A673 (cell line): ENCODE data around the gene TMEM235. TPM values are rescaled to one million over a fixed set of nuclear protein-coding genes. Genes with fewer than 3 reads are reported as not detected.

ENCODE experiments used
- BruUV-seq: library from RNA; stranded (reverse); fragments of 400-500 nt; replicated peaks from 2 replicates; lab custom pipeline; 2021; lab: Mats Ljungman, UMichigan
- CTCF ChIA-PET: fragments of 300-600 bp; sonication (Branson Sonifier 250); formaldehyde crosslinking; loops from one replicate; lab custom pipeline; 2022; ENCODE audit warnings: antibody characterized with exemption; lab: Charles Lee
- POLR2A ChIA-PET: fragments of 300-600 bp; sonication (Branson Sonifier 250); formaldehyde crosslinking; loops from one replicate; lab custom pipeline; 2022; ENCODE audit warnings: antibody characterized with exemption; ENCODE audit not compliant: low non-redundant PET; lab: Charles Lee
- DNase-seq: peaks from one replicate; pipeline ENCODE4 v3.0.0-alpha.2; 2015; ENCODE audit warnings: low spot score
- H3K27ac ChIP-seq: fragments of 200-600 bp; sonication (generic); 2 replicates; pipeline ENCODE4 v1.5.1; 2016; ENCODE audit warnings: mixed run types, low read depth, mild to moderate bottlenecking, mixed read lengths, antibody characterized with exemption, low read length; ENCODE audit not compliant: poor library complexity, severe bottlenecking
- H3K27me3 ChIP-seq: fragments of 200-600 bp; sonication (generic); replicated peaks from 2 replicates; pipeline ENCODE4 v1.6.1; 2017; ENCODE audit warnings: mixed run types, low read depth, mild to moderate bottlenecking, mixed read lengths, antibody characterized with exemption, low read length; ENCODE audit not compliant: insufficient read depth, poor library complexity
- H3K36me3 ChIP-seq: fragments of 200-600 bp; sonication (generic); 2 replicates; pipeline ENCODE4 v1.6.1; 2016; ENCODE audit warnings: mixed run types, mild to moderate bottlenecking, mixed read lengths, antibody characterized with exemption, low read length; ENCODE audit not compliant: insufficient read depth, poor library complexity, severe bottlenecking
- H3K4me1 ChIP-seq: fragments of 200-600 bp; sonication (generic); 2 replicates; pipeline ENCODE4 v1.6.1; 2017; ENCODE audit warnings: mixed run types, mild to moderate bottlenecking, mixed read lengths, antibody characterized with exemption, low read length; ENCODE audit not compliant: insufficient read depth, poor library complexity, severe bottlenecking
- H3K4me3 ChIP-seq: fragments of 200-600 bp; sonication (generic); 2 replicates; pipeline ENCODE4 v1.5.1; 2016; ENCODE audit warnings: low read depth, mixed run types, mild to moderate bottlenecking, mixed read lengths, low read length; ENCODE audit not compliant: poor library complexity, severe bottlenecking
- H3K9me3 ChIP-seq: fragments of 200-600 bp; sonication (generic); 2 replicates; pipeline ENCODE4 v1.6.1; 2016; ENCODE audit warnings: mixed run types, low read depth, mild to moderate bottlenecking, mixed read lengths, antibody characterized with exemption, low read length; ENCODE audit not compliant: poor library complexity, severe bottlenecking
- EZH2 ChIP-seq: fragments of 200-600 bp; sonication (generic); IDR thresholded peaks from 2 replicates; pipeline ENCODE4 v1.6.1; 2017; ENCODE audit warnings: borderline replicate concordance, low read depth, mild to moderate bottlenecking, mixed read lengths, antibody characterized with exemption, low read length; ENCODE audit not compliant: poor library complexity, severe bottlenecking
- intact Hi-C: fragments of 100-400 bp; cut with micrococcal nuclease; formaldehyde crosslinking; loops from one replicate; pipeline ENCODE4 v1.10.0; 2022; ENCODE audit not compliant: unreplicated experiment
- total RNA-seq: library from RNA; stranded (reverse); gene quantifications from 2 replicates; pipeline ENCODE4 v1.2.3, GENCODE V29; 2021
- TF ChIP-seq, protein P1 (sequence below): fragments of 300-800, 200-600 bp; sonication (generic); conservative IDR thresholded peaks from 2 replicates; pipeline ENCODE4 v1.5.1; 2017; ENCODE audit warnings: low read depth, mild to moderate bottlenecking, antibody characterized with exemption, low read length, moderate library complexity, mixed read lengths

Gene TMEM235
- total RNA-seq, 1 experiment from 2014 or later: not detected

DNA sequence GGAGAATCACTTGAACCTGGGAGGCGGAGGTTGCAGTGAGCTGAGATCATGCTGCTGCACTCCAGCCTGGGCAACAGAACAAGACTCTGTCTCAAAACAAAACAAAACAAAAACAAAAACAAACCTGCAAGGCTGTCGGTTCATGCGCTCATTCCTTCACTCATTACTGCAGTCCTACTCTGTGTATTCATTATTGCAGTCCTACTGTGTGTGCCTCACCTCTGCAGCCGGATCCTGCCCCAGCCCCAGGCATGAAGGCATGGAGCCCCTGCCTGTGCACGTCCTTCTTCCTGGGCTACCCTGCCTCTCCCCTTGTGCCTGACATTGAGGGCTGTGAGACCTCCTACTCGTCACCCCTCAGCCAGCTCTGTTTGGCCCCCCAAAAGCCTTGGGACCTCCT lies 57.6 kb downstream of the TMEM235 start:
- no peak overlapping the region for H3K4me3 ChIP-seq
- no peak overlapping the region for H3K27ac ChIP-seq
- ChIA-PET CTCF (interaction anchor here (0.6 to 1.3 kb wide), 2 partner anchors 26 to 133 kb away, joined by 3 to 5 read pairs; no protein-coding TSS in a partner anchor), POLR2A (no interaction called here)
- no peaks in the 10 kb centered on the region for H3K27me3 ChIP-seq
- BruUV-seq: no TSS peak
- no peaks in the 10 kb centered on the region for H3K9me3 ChIP-seq
- TF ChIP-seq EZH2: no peak
- TF ChIP-seq, protein P1, sequence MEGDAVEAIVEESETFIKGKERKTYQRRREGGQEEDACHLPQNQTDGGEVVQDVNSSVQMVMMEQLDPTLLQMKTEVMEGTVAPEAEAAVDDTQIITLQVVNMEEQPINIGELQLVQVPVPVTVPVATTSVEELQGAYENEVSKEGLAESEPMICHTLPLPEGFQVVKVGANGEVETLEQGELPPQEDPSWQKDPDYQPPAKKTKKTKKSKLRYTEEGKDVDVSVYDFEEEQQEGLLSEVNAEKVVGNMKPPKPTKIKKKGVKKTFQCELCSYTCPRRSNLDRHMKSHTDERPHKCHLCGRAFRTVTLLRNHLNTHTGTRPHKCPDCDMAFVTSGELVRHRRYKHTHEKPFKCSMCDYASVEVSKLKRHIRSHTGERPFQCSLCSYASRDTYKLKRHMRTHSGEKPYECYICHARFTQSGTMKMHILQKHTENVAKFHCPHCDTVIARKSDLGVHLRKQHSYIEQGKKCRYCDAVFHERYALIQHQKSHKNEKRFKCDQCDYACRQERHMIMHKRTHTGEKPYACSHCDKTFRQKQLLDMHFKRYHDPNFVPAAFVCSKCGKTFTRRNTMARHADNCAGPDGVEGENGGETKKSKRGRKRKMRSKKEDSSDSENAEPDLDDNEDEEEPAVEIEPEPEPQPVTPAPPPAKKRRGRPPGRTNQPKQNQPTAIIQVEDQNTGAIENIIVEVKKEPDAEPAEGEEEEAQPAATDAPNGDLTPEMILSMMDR: no peak
- no peaks in the 10 kb centered on the region for H3K36me3 ChIP-seq
- intact Hi-C loops: loop anchor here (5.0 kb wide), 1 partner anchor 133 kb away; no protein-coding TSS in a partner anchor
- no peak for DNase-seq
- no peaks in the 10 kb centered on the region for H3K4me1 ChIP-seq

DNA sequence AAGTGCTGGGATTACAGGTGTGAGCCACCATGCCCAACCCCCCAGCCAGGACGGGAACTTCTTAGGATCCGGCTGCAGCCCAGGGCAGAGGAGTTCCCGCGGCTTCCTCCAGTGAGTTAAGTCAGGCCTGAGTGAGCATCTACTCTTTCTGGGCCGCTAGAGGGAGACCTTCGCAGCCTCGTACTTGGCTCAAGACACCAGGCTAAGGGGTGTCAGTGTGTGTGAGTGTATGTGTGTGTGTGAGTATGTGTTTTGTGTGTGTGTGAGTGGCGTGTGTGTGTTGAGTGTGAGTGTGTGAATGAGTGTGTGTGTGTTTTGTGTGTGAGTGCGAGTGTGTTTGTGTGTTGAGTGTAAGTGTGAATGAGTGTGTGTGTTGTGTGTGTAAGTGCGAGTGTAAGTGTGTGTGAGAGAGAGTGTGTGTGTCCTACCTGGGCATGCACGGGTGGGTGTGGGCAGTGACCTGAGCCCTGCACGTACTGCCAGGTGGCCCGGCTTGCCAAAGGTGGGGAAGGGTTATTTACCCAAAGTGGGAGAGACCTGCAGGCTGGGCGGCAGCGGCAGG lies 58.5 kb downstream of the TMEM235 start:
- POLR2A ChIA-PET: no interaction called here
- no TSS peak for BruUV-seq
- H3K9me3 ChIP-seq: no peaks in the 10 kb centered on the region

More for the DNA sequence above, 58.5 kb downstream of the TMEM235 start:
- intact Hi-C loops: loop anchor here (5.0 kb wide), 1 partner anchor 132 kb away; no protein-coding TSS in a partner anchor
- CTCF ChIA-PET: interaction anchor here (0.6 to 1.3 kb wide), 2 partner anchors 132 to 313 kb away, joined by 4 to 5 read pairs; no protein-coding TSS in a partner anchor
- Histone ChIP-seq H3K4me1 (no peaks in the 10 kb centered on the region), H3K36me3 (no peaks in the 10 kb centered on the region), H3K4me3 (no peak overlapping the region), H3K27ac (no peak overlapping the region), H3K27me3 (no peaks in the 10 kb centered on the region)
- peak; percentile 90 for DNase-seq
- no peak for TF ChIP-seq EZH2
- TF ChIP-seq, protein P1: peak; percentile 89

Other genes starting within 250 kb of the TMEM235 start
- gene TMC6, start 102.9 kb upstream of the TMEM235 start, total RNA-seq: 21.2 and 22.9 TPM in 2 replicates
- gene TMC8, start 100.9 kb upstream of the TMEM235 start, total RNA-seq: 0.32 and 1.0 TPM in 2 replicates
- not detected in 2 replicates for gene C17orf99, start 85.2 kb upstream of the TMEM235 start, total RNA-seq
- 55.3 and 59.7 TPM in 2 replicates for gene SYNGR2, start 63.0 kb upstream of the TMEM235 start, total RNA-seq
- 133 and 136 TPM in 2 replicates for gene TK1, start 44.6 kb upstream of the TMEM235 start, total RNA-seq
- 64.1 and 65.0 TPM in 2 replicates for gene AFMID, start 44.3 kb upstream of the TMEM235 start, total RNA-seq
- 158 and 160 TPM in 2 replicates for gene BIRC5, start 17.4 kb upstream of the TMEM235 start, total RNA-seq
- 7.2 and 9.5 TPM in 2 replicates for gene SOCS3, start 128.4 kb downstream of the TMEM235 start, total RNA-seq
- 42.5 and 44.2 TPM in 2 replicates for gene PGS1, start 147.0 kb downstream of the TMEM235 start, total RNA-seq